Measurements from ENCODE around the gene CASD1.

Gene CASD1

GRCh38 chr7:94562525-94562924 is 52.9 kb downstream of the CASD1 start:
- TF ChIP-seq PPARA (CRISPR knock-in tag; IDR thresholded peaks at IDR 0.05; ENCODE audit: borderline replicate concordance) (no peak), ZFP30 (CRISPR knock-in tag; IDR thresholded peaks at IDR 0.05) (no peak), ZNF8 (CRISPR knock-in tag; IDR thresholded peaks at IDR 0.05) (no peak), ZC3H10 (CRISPR knock-in tag; IDR thresholded peaks at IDR 0.05) (no peak), TCF4 (CRISPR knock-in tag; IDR thresholded peaks at IDR 0.05; ENCODE audit: borderline replicate concordance) (no peak), ARNTL (CRISPR knock-in tag; IDR thresholded peaks at IDR 0.05; ENCODE audit: borderline replicate concordance, low read depth) (no peak), SNAI2 (CRISPR knock-in tag; IDR thresholded peaks at IDR 0.05) (no peak), ISL1 (CRISPR knock-in tag; IDR thresholded peaks at IDR 0.05) (no peak), PATZ1 (CRISPR knock-in tag; IDR thresholded peaks at IDR 0.05; ENCODE audit: borderline replicate concordance) (no peak), ZFP3 (CRISPR knock-in tag; IDR thresholded peaks at IDR 0.05) (no peak), ESRRG (CRISPR knock-in tag; IDR thresholded peaks at IDR 0.05) (no peak), BACH2 (CRISPR knock-in tag; IDR thresholded peaks at IDR 0.05; ENCODE audit: borderline replicate concordance) (no peak), OSR1 (CRISPR knock-in tag; IDR thresholded peaks at IDR 0.05) (no peak), RARB (CRISPR knock-in tag; IDR thresholded peaks at IDR 0.05) (no peak)
- TF ChIP-seq, protein P1, sequence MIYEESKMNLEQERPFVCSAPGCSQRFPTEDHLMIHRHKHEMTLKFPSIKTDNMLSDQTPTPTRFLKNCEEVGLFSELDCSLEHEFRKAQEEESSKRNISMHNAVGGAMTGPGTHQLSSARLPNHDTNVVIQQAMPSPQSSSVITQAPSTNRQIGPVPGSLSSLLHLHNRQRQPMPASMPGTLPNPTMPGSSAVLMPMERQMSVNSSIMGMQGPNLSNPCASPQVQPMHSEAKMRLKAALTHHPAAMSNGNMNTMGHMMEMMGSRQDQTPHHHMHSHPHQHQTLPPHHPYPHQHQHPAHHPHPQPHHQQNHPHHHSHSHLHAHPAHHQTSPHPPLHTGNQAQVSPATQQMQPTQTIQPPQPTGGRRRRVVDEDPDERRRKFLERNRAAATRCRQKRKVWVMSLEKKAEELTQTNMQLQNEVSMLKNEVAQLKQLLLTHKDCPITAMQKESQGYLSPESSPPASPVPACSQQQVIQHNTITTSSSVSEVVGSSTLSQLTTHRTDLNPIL (CRISPR knock-in tag; IDR thresholded peaks at IDR 0.05; ENCODE audit: low read depth): no peak
- TF ChIP-seq, protein P2, sequence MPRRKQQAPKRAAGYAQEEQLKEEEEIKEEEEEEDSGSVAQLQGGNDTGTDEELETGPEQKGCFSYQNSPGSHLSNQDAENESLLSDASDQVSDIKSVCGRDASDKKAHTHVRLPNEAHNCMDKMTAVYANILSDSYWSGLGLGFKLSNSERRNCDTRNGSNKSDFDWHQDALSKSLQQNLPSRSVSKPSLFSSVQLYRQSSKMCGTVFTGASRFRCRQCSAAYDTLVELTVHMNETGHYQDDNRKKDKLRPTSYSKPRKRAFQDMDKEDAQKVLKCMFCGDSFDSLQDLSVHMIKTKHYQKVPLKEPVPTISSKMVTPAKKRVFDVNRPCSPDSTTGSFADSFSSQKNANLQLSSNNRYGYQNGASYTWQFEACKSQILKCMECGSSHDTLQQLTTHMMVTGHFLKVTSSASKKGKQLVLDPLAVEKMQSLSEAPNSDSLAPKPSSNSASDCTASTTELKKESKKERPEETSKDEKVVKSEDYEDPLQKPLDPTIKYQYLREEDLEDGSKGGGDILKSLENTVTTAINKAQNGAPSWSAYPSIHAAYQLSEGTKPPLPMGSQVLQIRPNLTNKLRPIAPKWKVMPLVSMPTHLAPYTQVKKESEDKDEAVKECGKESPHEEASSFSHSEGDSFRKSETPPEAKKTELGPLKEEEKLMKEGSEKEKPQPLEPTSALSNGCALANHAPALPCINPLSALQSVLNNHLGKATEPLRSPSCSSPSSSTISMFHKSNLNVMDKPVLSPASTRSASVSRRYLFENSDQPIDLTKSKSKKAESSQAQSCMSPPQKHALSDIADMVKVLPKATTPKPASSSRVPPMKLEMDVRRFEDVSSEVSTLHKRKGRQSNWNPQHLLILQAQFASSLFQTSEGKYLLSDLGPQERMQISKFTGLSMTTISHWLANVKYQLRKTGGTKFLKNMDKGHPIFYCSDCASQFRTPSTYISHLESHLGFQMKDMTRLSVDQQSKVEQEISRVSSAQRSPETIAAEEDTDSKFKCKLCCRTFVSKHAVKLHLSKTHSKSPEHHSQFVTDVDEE (CRISPR knock-in tag; IDR thresholded peaks at IDR 0.05): no peak
- TF ChIP-seq, protein P3, sequence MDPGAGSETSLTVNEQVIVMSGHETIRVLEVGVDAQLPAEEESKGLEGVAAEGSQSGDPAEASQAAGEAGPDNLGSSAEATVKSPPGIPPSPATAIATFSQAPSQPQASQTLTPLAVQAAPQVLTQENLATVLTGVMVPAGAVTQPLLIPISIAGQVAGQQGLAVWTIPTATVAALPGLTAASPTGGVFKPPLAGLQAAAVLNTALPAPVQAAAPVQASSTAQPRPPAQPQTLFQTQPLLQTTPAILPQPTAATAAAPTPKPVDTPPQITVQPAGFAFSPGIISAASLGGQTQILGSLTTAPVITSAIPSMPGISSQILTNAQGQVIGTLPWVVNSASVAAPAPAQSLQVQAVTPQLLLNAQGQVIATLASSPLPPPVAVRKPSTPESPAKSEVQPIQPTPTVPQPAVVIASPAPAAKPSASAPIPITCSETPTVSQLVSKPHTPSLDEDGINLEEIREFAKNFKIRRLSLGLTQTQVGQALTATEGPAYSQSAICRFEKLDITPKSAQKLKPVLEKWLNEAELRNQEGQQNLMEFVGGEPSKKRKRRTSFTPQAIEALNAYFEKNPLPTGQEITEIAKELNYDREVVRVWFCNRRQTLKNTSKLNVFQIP (CRISPR knock-in tag; IDR thresholded peaks at IDR 0.05; ENCODE audit: borderline replicate concordance, low read depth): no peak
- ATAC-seq: no peak

DNA sequence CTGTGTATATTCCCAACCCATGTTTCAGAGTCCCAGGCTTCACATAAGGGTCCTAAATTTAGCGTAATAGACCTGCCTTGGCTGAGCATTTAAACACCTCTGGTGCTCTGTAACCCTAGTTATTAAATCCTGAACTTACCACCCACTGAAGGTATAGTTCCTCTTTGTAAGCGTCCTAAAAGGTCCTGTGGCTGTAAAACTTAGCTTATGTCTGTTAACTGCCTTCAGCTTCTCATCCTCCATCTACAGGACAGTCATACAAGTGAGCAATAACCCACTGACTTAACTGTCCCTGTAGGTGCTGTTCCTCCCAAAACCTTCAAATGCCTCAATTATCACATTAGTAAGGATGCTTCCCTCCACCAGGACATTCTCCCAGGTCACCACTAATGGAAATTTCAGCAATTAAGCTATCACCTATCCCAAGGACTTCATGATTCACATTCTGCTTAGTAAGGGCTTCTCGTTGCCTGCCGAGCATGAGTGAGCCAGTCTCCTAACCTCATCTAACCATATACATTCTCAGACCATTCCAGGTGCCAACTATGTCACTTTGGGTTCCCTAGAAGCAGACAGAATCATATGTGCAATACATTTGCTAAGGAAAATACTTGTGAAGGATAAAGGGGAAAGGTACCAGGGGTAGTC is 55.8 kb downstream of the CASD1 start:
- TF ChIP-seq ZFP3 (CRISPR knock-in tag; IDR thresholded peaks at IDR 0.05) (no peak), ESRRG (CRISPR knock-in tag; IDR thresholded peaks at IDR 0.05) (no peak), TOX (CRISPR knock-in tag; IDR thresholded peaks at IDR 0.05; ENCODE audit: borderline replicate concordance) (no peak), ZNF565 (CRISPR knock-in tag; conservative IDR thresholded peaks at IDR 0.05; ENCODE audit: low read depth) (no peak), SNAI2 (CRISPR knock-in tag; IDR thresholded peaks at IDR 0.05) (no peak), RARB (CRISPR knock-in tag; IDR thresholded peaks at IDR 0.05) (no peak), ARNTL (CRISPR knock-in tag; IDR thresholded peaks at IDR 0.05; ENCODE audit: borderline replicate concordance, low read depth) (no peak), GLIS3 (CRISPR knock-in tag; IDR thresholded peaks at IDR 0.05) (no peak), CSDC2 (CRISPR knock-in tag; IDR thresholded peaks at IDR 0.05) (no peak), CSRNP3 (CRISPR knock-in tag; IDR thresholded peaks at IDR 0.05) (no peak), ZFP30 (CRISPR knock-in tag; IDR thresholded peaks at IDR 0.05) (no peak), OSR1 (CRISPR knock-in tag; IDR thresholded peaks at IDR 0.05) (no peak), ZNF8 (CRISPR knock-in tag; IDR thresholded peaks at IDR 0.05) (no peak)
- TF ChIP-seq, protein P2 (CRISPR knock-in tag; IDR thresholded peaks at IDR 0.05): no peak
- TF ChIP-seq, protein P3 (CRISPR knock-in tag; IDR thresholded peaks at IDR 0.05; ENCODE audit: borderline replicate concordance, low read depth): no peak
- ATAC-seq: no peak
